Panc1 (cell line): ENCODE results near the gene C16orf90.

Source experiments
- CTCF ChIP-seq: fragments of 450-650 bp; IDR thresholded peaks from 2 replicates; pipeline ENCODE4 v1.5.1; 2017; ENCODE audit warnings: mild to moderate bottlenecking
- POLR2AphosphoS5 ChIP-seq: IDR thresholded peaks from 2 replicates; pipeline ENCODE4 v1.6.1; 2012; ENCODE audit warnings: mild to moderate bottlenecking, low read depth, low read length, moderate library complexity
- REST ChIP-seq, 2 experiments: IDR thresholded peaks; 2 replicates each; pipeline ENCODE4 v1.6.1; 2011 to 2012; ENCODE audit warnings: low read depth in 2 of 2, control low read depth in 1 of 2, low read length in 1 of 2, mild to moderate bottlenecking in 1 of 2, moderate library complexity in 1 of 2; ENCODE audit not compliant: insufficient read depth in 1 of 2
- SIN3A ChIP-seq: IDR thresholded peaks from 2 replicates; pipeline ENCODE4 v1.6.1; 2012; ENCODE audit warnings: low read depth, mild to moderate bottlenecking, low read length, moderate library complexity, borderline replicate concordance; ENCODE audit not compliant: insufficient read depth

GRCh38 chr16:3468501-3468900, 26.8 kb downstream of the C16orf90 start:
- TF ChIP-seq CTCF, result no peak
- TF ChIP-seq POLR2AphosphoS5, result no peak
- TF ChIP-seq SIN3A, result no peak
- no peak for TF ChIP-seq REST (IDR thresholded peaks at IDR 0.05; ENCODE audit: insufficient read depth in 1 of 2, low read depth in 2 of 2, low read length in 1 of 2)
